Stromal cell of bone marrow (primary cell): ENCODE data around the gene ZNF506.
"Not testable (repeated sequence)": the region's sequence is repeated elsewhere in the genome, so short reads cannot be mapped to it uniquely, and the experiment has no call there.

ENCODE experiments used
- DNase-seq: peaks from one replicate; pipeline ENCODE4 v3.0.0-alpha.2; 2012; ENCODE audit warnings: low read depth

The ZNF506 gene

GRCh38 chr19:19744641-19745040, 76.9 kb downstream of the ZNF506 start:
- no peak for DNase-seq

- DNase-seq: not testable (repeated sequence)
Measured at GRCh38 chr19:19743921-19744320, 77.6 kb downstream of the ZNF506 start.

GRCh38 chr19:19743176-19743575, 78.4 kb downstream of the ZNF506 start:
- DNase-seq: no peak

GRCh38 chr19:19742773-19743172, 78.8 kb downstream of the ZNF506 start:
- no peak for DNase-seq
